ENCODE data around the gene DMD. TPM values are rescaled to one million over a fixed set of nuclear protein-coding genes. Genes with fewer than 3 reads are reported as not detected.
A peak's percentile ranks its signal among the peaks of the same experiment; 100 is the strongest.

Gene DMD
- total RNA-seq, 1 donor from 2014 or later = 22.2 TPM

GRCh38 chrX:32966821-32967355 lies 244.5 kb downstream of the DMD start:
- H3K9me3 ChIP-seq (ENCODE audit: insufficient read depth, low read depth, low read length) = no peaks in the 10 kb centered on the region
- no peaks in the 10 kb centered on the region for H3K4me1 ChIP-seq (ENCODE audit: insufficient read depth, low read length)
- H2AFZ ChIP-seq (ENCODE audit: low read depth, low read length) = no peak overlapping the region
- no peaks in the 10 kb centered on the region for H3K36me3 ChIP-seq (ENCODE audit: insufficient read depth, low read length)
- no peaks in the 10 kb centered on the region for H3K27me3 ChIP-seq (ENCODE audit: insufficient read depth, low read length)
- Mint-ChIP-seq H3K4me3 (ENCODE audit: unreplicated experiment) (no peak overlapping the region), H3K36me3 (ENCODE audit: low read depth, unreplicated experiment) (no peaks in the 10 kb centered on the region), H3K27ac (ENCODE audit: unreplicated experiment) (no peak overlapping the region), H3K27me3 (ENCODE audit: low read depth, unreplicated experiment) (no peaks in the 10 kb centered on the region), H3K9me3 (ENCODE audit: unreplicated experiment) (no peaks in the 10 kb centered on the region), H3K4me1 (ENCODE audit: low read depth, unreplicated experiment) (no peaks in the 10 kb centered on the region)
- H3K79me2 ChIP-seq (ENCODE audit: insufficient read depth, low read length) = no peaks in the 10 kb centered on the region
- TF ChIP-seq EZH2 (IDR thresholded peaks at IDR 0.05; ENCODE audit: insufficient read depth, low read length) (no peak), CTCF (IDR thresholded peaks at IDR 0.05; ENCODE audit: insufficient read depth, low read depth, low read length) (no peak)
- H3K4me3 ChIP-seq (ENCODE audit: insufficient read depth, low read depth, low read length) = no peak overlapping the region
- no peaks in the 10 kb centered on the region for H4K20me1 ChIP-seq (ENCODE audit: insufficient read depth, low read length)
- DNase-seq (ENCODE audit: low read depth) = no peak
- no peak for FAIRE-seq
- H3K4me2 ChIP-seq (ENCODE audit: low read length) = no peak overlapping the region
- no peak overlapping the region for H3K9ac ChIP-seq (ENCODE audit: low read length)
- no peak overlapping the region for H3K27ac ChIP-seq (ENCODE audit: low read depth, low read length)

- Histone ChIP-seq H3K27me3 (ENCODE audit: insufficient read depth, low read length) (no peaks in the 10 kb centered on the region), H3K4me1 (ENCODE audit: insufficient read depth, low read length) (no peaks in the 10 kb centered on the region), H4K20me1 (ENCODE audit: insufficient read depth, low read length) (no peaks in the 10 kb centered on the region), H3K27ac (ENCODE audit: low read depth, low read length) (no peak overlapping the region), H3K4me3 (ENCODE audit: insufficient read depth, low read depth, low read length) (no peak overlapping the region), H2AFZ (ENCODE audit: low read depth, low read length) (no peak overlapping the region), H3K9ac (ENCODE audit: low read length) (no peak overlapping the region), H3K36me3 (ENCODE audit: insufficient read depth, low read length) (no peaks in the 10 kb centered on the region), H3K4me2 (ENCODE audit: low read length) (no peak overlapping the region), H3K79me2 (ENCODE audit: insufficient read depth, low read length) (no peaks in the 10 kb centered on the region), H3K9me3 (ENCODE audit: insufficient read depth, low read depth, low read length) (no peaks in the 10 kb centered on the region)
- Mint-ChIP-seq H3K9me3 (ENCODE audit: unreplicated experiment) (no peaks in the 10 kb centered on the region), H3K36me3 (ENCODE audit: low read depth, unreplicated experiment) (no peaks in the 10 kb centered on the region), H3K27ac (ENCODE audit: unreplicated experiment) (no peak overlapping the region), H3K4me1 (ENCODE audit: low read depth, unreplicated experiment) (no peaks in the 10 kb centered on the region), H3K27me3 (ENCODE audit: low read depth, unreplicated experiment) (no peaks in the 10 kb centered on the region), H3K4me3 (ENCODE audit: unreplicated experiment) (no peak overlapping the region)
- no peak for DNase-seq (ENCODE audit: low read depth)
- no peak for FAIRE-seq
- TF ChIP-seq CTCF (IDR thresholded peaks at IDR 0.05; ENCODE audit: insufficient read depth, low read depth, low read length) (no peak), EZH2 (IDR thresholded peaks at IDR 0.05; ENCODE audit: insufficient read depth, low read length) (no peak)
These were observed 257.2 kb downstream of the DMD start for GRCh38 chrX:32954125-32954524.

- Histone ChIP-seq H3K27ac (ENCODE audit: low read depth, low read length) (no peak overlapping the region), H3K27me3 (ENCODE audit: insufficient read depth, low read length) (no peaks in the 10 kb centered on the region), H3K79me2 (ENCODE audit: insufficient read depth, low read length) (no peaks in the 10 kb centered on the region), H3K36me3 (ENCODE audit: insufficient read depth, low read length) (no peaks in the 10 kb centered on the region), H3K9me3 (ENCODE audit: insufficient read depth, low read depth, low read length) (no peaks in the 10 kb centered on the region), H3K4me2 (ENCODE audit: low read length) (no peak overlapping the region), H3K9ac (ENCODE audit: low read length) (no peak overlapping the region), H3K4me1 (ENCODE audit: insufficient read depth, low read length) (no peaks in the 10 kb centered on the region), H3K4me3 (ENCODE audit: insufficient read depth, low read depth, low read length) (no peak overlapping the region), H4K20me1 (ENCODE audit: insufficient read depth, low read length) (no peaks in the 10 kb centered on the region), H2AFZ (ENCODE audit: low read depth, low read length) (no peak overlapping the region)
- Mint-ChIP-seq H3K27me3 (ENCODE audit: low read depth, unreplicated experiment) (no peaks in the 10 kb centered on the region), H3K27ac (ENCODE audit: unreplicated experiment) (no peak overlapping the region), H3K36me3 (ENCODE audit: low read depth, unreplicated experiment) (no peaks in the 10 kb centered on the region), H3K4me3 (ENCODE audit: unreplicated experiment) (no peak overlapping the region), H3K4me1 (ENCODE audit: low read depth, unreplicated experiment) (no peaks in the 10 kb centered on the region), H3K9me3 (ENCODE audit: unreplicated experiment) (no peaks in the 10 kb centered on the region)
- no peak for TF ChIP-seq CTCF (IDR thresholded peaks at IDR 0.05; ENCODE audit: insufficient read depth, low read depth, low read length)
- peak; percentile 23 for FAIRE-seq
- DNase-seq (ENCODE audit: low read depth) = no peak
These were observed 263.2 kb downstream of the DMD start for GRCh38 chrX:32948130-32948529.

All from astrocyte (in vitro differentiated cells and primary cell).